MG63 (cell line): ENCODE data around the gene MDH2. TPM values are rescaled to one million over a fixed set of nuclear protein-coding genes. Genes with fewer than 3 reads are reported as not detected.
"Not testable (repeated sequence)": the region's sequence is repeated elsewhere in the genome, so short reads cannot be mapped to it uniquely, and the experiment has no call there.

Experiments used
- DNase-seq: peaks from one replicate; pipeline ENCODE4 v3.0.0-alpha.2; 2020
- H3K27me3 ChIP-seq: fragments of 250-450 bp; sonication (Bioruptor Pico); 2 replicates; pipeline ENCODE4 v1.5.1; 2020; ENCODE audit warnings: mild to moderate bottlenecking, moderate library complexity
- H3K36me3 ChIP-seq: fragments of 250-450 bp; sonication (Bioruptor Pico); 2 replicates; pipeline ENCODE4 v1.5.1; 2020; ENCODE audit warnings: mild to moderate bottlenecking, moderate library complexity
- H3K4me3 ChIP-seq: fragments of 250-450 bp; sonication (Bioruptor Pico); 2 replicates; pipeline ENCODE4 v1.5.1; 2020; ENCODE audit warnings: mild to moderate bottlenecking, moderate library complexity
- H3K9me3 ChIP-seq: fragments of 250-450 bp; sonication (Bioruptor Pico); 2 replicates; pipeline ENCODE4 v1.5.1; 2020; ENCODE audit warnings: mild to moderate bottlenecking, moderate library complexity
- total RNA-seq: library from RNA; depleted of rRNA; stranded (reverse); fragments of >200 nt; shearing (Covaris generic); gene quantifications from 2 replicates; pipeline ENCODE4 v1.2.3, GENCODE V29; 2014; ENCODE audit warnings: low replicate concordance; rRNA removed

The MDH2 gene, protein sequence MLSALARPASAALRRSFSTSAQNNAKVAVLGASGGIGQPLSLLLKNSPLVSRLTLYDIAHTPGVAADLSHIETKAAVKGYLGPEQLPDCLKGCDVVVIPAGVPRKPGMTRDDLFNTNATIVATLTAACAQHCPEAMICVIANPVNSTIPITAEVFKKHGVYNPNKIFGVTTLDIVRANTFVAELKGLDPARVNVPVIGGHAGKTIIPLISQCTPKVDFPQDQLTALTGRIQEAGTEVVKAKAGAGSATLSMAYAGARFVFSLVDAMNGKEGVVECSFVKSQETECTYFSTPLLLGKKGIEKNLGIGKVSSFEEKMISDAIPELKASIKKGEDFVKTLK
- total RNA-seq = 97.8 and 140 TPM in 2 replicates

DNA sequence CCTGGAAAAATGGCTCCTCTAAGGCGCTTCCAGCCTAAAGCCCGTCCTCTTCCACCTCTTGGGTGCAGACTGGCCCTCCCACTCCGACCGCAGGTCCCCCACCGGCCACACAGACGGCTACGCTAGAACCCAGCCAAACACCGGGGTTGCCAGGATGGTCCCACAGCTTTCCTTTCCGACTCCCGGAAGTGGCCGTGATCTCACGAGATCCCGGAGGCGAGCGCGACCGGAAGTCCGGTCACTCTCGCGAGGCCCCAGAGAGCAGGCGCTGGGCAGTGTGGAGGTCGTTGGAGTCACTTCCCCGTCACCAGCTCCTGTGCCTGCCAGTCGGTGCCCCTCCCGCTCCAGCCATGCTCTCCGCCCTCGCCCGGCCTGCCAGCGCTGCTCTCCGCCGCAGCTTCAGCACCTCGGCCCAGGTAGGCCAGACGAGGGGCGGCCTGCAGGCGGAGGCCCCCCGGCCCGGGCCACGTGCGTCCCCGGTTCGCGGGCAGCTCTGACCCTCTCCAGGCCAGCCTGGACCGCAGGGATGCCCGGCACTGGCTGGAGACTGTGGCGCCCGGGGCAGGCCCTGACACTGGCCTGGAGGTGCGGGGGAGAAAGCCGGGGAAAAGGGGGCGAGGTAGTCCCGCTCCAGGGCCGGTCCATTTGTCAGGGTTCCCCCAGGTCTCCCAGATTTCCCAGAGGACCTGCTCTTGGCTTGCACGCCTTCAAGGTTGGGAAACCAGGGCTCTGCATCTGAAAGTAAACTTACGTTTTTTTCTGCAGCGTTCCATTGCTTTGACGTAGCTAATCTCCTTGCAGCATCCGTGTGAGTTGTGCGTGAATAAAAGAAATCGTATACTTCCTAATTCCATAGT lies at the start of gene MDH2, which contains the start of gene STYXL1:
Gene MDH2 (plus strand): TSS at position 296 of the 857 bp plus-strand sequence. CDS start 55 bp downstream, at position 351.
Gene STYXL1 (minus strand): TSS at position 190 of the 857 bp plus-strand sequence. CDS start 17,477 bp downstream, outside the sequence.
- Histone ChIP-seq H3K27me3 (no peaks in the 10 kb centered on the region), H3K4me3 (peak within 1 kb of the TSS; percentile 74), H3K9me3 (no peaks in the 10 kb centered on the region), H3K36me3 (peaks cover 16% of the 10 kb centered on the region)
- peak; percentile 94 for DNase-seq

GRCh38 chr7:76000566-76000965 lies 47.3 kb upstream of the MDH2 start:
- Histone ChIP-seq H3K27me3 (no peaks in the 10 kb centered on the region), H3K9me3 (no peaks in the 10 kb centered on the region), H3K36me3 (no peaks in the 10 kb centered on the region), H3K4me3 (no peak overlapping the region)
- no peak for DNase-seq

GRCh38 chr7:76002139-76002538 lies 45.8 kb upstream of the MDH2 start:
- Histone ChIP-seq H3K4me3 (no peak overlapping the region), H3K9me3 (no peaks in the 10 kb centered on the region), H3K36me3 (no peaks in the 10 kb centered on the region), H3K27me3 (no peaks in the 10 kb centered on the region)
- no peak for DNase-seq

DNA sequence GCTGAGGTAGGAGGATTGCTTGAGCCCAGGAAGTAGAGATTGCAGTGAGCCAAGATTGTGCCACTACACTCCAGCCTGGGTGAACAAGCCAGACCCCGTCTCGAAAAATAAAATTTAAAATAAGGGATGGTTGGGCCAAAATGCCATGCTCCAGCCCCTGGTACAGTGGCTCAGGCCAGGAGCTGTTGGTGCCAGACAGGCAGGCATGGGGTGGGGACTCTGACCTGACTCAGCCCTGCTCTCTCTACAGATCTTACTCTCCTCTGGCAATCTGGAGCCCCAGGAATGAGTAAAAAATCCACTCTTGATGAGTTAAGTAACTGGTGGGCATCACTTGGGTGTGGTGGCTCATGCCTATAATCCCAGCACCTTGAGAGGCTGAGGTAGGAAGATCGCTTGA lies 45.1 kb upstream of the MDH2 start:
- Histone ChIP-seq H3K4me3 (no peak overlapping the region), H3K9me3 (no peaks in the 10 kb centered on the region), H3K36me3 (no peaks in the 10 kb centered on the region), H3K27me3 (no peaks in the 10 kb centered on the region)
- no peak for DNase-seq

GRCh38 chr7:76003351-76003750 lies 44.6 kb upstream of the MDH2 start:
- Histone ChIP-seq H3K4me3 (no peak overlapping the region), H3K9me3 (no peaks in the 10 kb centered on the region), H3K36me3 (no peaks in the 10 kb centered on the region), H3K27me3 (no peaks in the 10 kb centered on the region)
- no peak for DNase-seq

GRCh38 chr7:76005004-76005403 lies 42.9 kb upstream of the MDH2 start:
- H3K36me3 ChIP-seq, H3K27me3 ChIP-seq, DNase-seq, H3K4me3 ChIP-seq, H3K9me3 ChIP-seq: not testable (repeated sequence)

GRCh38 chr7:76008156-76008687 lies 39.7 kb upstream of the MDH2 start:
- Histone ChIP-seq H3K36me3 (no peaks in the 10 kb centered on the region), H3K4me3 (no peak overlapping the region), H3K27me3 (no peaks in the 10 kb centered on the region), H3K9me3 (no peaks in the 10 kb centered on the region)
- no peak for DNase-seq

DNA sequence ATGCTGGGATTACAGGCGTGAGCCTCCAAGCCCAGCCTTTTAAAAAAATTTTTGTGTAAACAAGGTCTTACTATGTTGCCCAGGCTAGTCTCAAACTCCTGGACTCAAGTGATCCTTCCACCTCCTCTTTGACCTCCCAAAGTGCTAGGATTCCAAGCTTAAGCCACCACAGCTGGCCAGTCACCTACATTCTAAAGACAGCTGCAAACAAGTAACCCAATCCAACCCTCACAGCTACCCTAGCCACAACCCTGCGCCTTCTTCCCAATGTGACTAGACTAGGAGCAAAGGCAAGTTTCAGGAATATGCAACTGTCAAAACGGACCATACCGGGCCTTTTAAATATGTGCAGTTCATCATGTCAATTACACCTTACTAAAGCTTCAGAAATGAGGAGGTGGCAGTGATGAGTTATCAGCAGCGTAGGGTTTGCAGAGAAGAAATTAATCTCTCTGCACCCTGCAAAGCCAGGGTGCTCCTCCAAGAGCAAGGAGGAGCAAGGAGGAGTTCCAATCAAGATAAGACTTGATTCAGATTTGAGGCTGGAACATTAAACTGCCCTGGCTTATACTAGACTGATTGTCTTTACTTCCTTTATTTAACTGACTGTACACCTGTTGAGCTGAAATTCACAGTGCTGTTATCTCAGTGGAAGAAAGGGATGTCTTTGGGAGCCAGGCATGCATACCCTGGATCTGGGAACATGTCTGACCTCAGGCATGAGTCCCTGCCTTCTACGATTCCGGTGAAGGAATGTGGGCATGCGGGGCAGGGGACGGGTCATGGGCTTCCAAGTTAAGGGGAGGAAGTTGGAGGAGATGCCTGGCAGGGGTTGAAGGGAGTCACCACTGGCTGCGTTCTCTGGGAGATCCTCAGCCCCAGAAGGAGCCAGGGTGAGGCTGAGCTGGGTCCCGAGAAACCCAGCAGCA lies 38.0 kb upstream of the MDH2 start:
- Histone ChIP-seq H3K9me3 (no peaks in the 10 kb centered on the region), H3K36me3 (no peaks in the 10 kb centered on the region), H3K4me3 (no peak overlapping the region), H3K27me3 (no peaks in the 10 kb centered on the region)
- DNase-seq = no peak

GRCh38 chr7:76011442-76011861 lies 36.5 kb upstream of the MDH2 start:
- H3K36me3 ChIP-seq = no peaks in the 10 kb centered on the region
- no peaks in the 10 kb centered on the region for H3K9me3 ChIP-seq
- H3K27me3 ChIP-seq = no peaks in the 10 kb centered on the region
- no peak overlapping the region for H3K4me3 ChIP-seq
- peak; percentile 24 for DNase-seq

GRCh38 chr7:76016191-76016947 lies 31.5 kb upstream of the MDH2 start:
- no peak for DNase-seq
- no peaks in the 10 kb centered on the region for H3K9me3 ChIP-seq
- H3K27me3 ChIP-seq = no peaks in the 10 kb centered on the region
- peaks cover 2% of the 10 kb centered on the region for H3K36me3 ChIP-seq
- no peak overlapping the region for H3K4me3 ChIP-seq

- not testable (repeated sequence) for H3K36me3 ChIP-seq, H3K9me3 ChIP-seq, H3K27me3 ChIP-seq, H3K4me3 ChIP-seq, DNase-seq
Measured at GRCh38 chr7:76018520-76018919, 29.4 kb upstream of the MDH2 start.

DNA sequence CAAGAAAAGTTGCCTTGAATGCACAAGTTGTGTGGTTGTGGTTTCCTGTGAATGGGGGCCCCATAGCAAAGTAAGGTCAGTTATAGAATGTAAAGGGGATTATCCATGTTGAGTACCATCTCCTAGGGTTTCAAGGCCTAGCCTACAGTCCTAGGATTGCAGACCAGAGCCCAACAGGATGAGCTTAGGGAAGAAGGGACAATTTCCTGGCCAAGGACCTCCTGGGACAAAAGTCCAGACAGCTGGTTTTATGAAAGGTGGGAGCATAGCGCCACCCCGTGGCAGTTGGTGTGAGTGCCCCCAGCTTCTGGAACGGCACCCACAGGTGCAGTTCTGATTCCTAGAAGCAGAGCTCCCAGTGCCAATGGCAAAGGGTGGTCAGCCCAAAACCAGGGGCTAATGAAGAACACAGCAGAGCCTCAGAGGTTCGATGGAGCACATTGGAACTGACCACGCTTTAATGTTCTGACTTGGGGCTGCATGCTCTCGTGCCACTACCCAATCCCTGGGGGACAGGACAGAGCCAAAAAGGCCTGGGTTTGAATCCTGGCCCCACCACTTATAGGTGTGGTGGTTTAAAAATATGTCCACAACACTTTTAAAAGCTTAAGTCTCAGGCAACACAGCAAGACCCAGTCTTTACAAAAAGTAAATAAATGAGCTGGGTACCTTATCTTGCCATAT lies 27.7 kb upstream of the MDH2 start:
- Histone ChIP-seq H3K36me3 (peaks cover 2% of the 10 kb centered on the region), H3K9me3 (no peaks in the 10 kb centered on the region), H3K4me3 (no peak overlapping the region), H3K27me3 (no peaks in the 10 kb centered on the region)
- DNase-seq = no peak

- Histone ChIP-seq H3K27me3 (no peaks in the 10 kb centered on the region), H3K36me3 (peaks cover 2% of the 10 kb centered on the region), H3K4me3 (no peak overlapping the region), H3K9me3 (no peaks in the 10 kb centered on the region)
- DNase-seq = no peak
Measured at GRCh38 chr7:76022026-76022780, 25.7 kb upstream of the MDH2 start.

- Histone ChIP-seq H3K27me3 (no peaks in the 10 kb centered on the region), H3K4me3 (no peak overlapping the region), H3K36me3 (peaks cover 2% of the 10 kb centered on the region), H3K9me3 (no peaks in the 10 kb centered on the region)
- no peak for DNase-seq
Measured at GRCh38 chr7:76023002-76023401, 24.9 kb upstream of the MDH2 start.

- not testable (repeated sequence) for DNase-seq
Measured at GRCh38 chr7:76029682-76030081, 18.2 kb upstream of the MDH2 start.

More at GRCh38 chr7:76029682-76030081, 18.2 kb upstream of the MDH2 start:
- not testable (repeated sequence) for H3K36me3 ChIP-seq, H3K27me3 ChIP-seq, H3K4me3 ChIP-seq, H3K9me3 ChIP-seq
